NCI-H1105 treated with DMSO at 0.1 percent for 48 hours (cell line): Measurements from ENCODE around the gene KRT33A.

Experiments used
- DNase-seq: peaks from one replicate; lab custom pipeline; 2025; lab: John Stamatoyannopoulos, UW

Gene KRT33A

DNA sequence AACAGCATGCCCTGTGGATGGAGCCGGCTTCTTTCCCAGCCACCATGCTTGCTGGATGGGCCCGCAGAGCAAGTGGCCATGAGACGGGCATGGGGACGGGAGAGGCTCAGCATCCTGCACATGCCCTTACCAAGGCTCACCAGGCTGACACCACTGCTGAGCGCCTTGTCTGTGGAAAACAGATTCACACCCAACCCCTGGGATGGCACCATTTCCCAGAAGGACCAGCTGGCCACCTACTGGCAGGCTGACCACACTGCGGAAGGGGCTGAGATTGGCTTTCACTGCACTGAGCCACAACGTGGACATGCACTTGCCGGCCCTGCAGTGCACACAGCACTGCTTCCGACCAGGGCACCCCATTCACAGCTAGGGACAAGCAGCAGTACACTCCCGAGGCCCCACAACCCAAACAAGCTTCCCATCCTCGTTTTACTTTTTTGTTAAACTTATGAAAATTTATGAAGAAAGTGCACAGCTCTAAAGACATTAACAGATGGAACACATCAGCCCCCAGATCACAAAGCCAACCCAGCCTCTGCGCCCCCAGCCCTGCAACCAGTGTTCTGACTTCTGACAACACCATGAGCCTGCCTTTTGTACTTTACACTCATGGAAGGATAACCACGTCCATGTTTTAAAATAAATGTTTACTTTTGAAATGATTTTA lies 21.2 kb downstream of the KRT33A start:
- DNase-seq = peak; percentile 41

- DNase-seq = no peak
Observed at GRCh38 chr17:41328207-41328606, 22.4 kb downstream of the KRT33A start.

GRCh38 chr17:41327411-41328120 lies 23.1 kb downstream of the KRT33A start:
- DNase-seq = no peak

- DNase-seq = no peak
Observed at GRCh38 chr17:41326173-41327145, 24.2 kb downstream of the KRT33A start.

DNA sequence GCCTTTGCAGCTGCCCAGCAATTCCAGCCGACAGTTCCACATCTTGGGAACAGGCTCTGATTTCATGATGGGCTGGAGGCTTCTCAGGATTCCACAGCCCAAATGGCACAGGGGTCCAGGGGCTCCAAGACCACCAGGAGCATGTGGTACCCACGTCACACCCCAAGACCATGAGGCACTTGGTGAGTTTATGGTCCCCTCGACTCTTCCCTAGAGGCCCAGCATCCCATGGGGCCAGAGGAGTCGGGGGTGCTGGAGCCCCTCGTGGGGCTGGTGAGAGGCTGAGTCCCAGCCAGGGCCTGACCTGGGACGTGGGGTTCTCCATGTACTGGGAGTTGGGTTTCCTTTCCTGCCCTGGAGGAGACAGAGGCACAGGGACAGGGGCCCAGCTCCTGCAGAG lies 25.0 kb downstream of the KRT33A start:
- no peak for DNase-seq

DNA sequence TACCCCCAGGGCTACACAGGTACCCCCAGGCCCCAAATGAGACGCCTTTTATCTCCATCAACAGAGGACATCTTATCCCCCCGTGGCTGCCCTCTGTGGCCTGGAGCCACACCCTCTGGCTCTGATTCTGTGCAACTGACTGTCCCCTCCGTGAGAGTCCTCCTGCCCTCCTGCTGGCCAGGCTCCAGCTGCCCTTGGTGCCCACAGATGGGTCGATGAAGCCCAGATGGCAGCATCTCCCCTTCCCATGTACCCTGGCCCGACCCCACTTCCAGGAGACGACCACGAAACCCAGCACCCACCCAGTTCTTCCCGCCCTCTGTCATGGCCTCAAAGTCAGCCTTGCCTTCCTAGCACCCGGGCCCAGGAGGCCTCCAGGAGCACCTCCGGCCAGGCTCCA lies 25.5 kb downstream of the KRT33A start:
- DNase-seq = no peak

- DNase-seq = peak; percentile 13
Observed at GRCh38 chr17:41324180-41325075, 26.2 kb downstream of the KRT33A start.

GRCh38 chr17:41322903-41323895 lies 27.4 kb downstream of the KRT33A start:
- no peak for DNase-seq

DNA sequence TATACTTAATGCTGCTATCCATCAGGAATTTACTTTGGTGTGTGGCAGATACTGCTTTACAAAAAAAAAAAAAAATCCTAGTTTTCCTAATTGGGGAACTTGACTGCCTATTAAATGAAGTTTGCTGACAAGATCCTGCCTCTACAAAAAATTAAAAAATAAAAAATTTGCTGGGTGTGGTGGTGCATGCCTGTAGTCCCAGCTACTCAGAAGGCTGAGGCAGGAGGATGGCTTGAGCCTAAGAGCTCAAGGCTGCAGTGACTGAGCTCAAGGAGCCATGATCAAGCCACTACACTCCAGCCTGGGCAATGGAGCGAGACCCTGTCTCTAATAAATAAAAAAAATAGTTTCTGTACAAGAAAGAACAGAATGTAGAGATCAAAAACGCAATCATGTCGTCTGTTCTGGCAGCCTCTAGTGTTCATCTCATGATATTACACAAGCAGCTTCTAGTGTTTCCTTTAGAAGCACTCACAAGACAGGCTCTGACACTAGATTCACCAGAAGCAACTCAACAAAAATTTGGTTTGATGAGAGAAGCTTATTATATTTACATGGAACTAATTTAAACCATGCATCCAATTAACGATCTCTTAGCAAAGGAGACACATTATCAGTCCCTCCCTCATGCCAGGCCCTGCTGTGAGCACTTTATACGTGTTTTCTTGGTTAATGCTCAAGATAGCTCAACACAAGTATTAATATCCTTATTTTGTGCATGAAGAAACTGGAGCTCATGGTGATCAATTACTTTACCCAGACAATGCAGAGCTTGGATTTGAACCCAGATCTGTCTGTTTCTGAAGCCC lies 28.3 kb downstream of the KRT33A start:
- DNase-seq = peak; percentile 69

GRCh38 chr17:41318231-41318630 lies 32.4 kb downstream of the KRT33A start:
- no peak for DNase-seq

DNA sequence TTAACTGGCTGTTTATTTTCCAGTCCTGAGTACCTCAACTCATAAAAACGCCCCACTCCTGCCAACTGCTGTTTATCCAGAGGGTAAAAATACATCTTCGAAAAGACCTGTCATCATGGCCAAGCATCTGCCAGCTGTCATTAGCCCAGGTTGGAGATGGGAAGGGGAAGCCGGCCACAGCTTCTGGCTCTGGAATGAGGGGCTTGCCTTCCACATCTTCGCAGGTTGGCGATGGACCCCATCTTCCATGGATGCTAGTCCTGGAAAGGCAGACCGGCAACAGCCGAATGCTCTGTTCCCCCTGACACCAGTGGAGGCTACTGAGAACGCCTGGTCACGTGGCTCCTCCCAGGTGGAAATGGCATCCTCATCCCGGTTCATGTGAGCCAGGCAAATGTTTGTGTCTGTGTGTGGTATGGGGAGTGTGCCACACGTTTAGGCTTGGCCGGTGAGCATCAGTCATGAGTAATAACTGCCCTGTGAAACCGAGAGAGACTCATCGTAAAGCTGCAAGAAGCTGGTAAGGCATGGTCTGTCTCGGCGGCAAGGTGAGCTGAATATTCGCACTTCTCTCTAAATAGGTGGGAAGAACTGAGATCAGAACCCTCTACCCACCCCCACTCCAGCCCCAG lies 34.7 kb downstream of the KRT33A start:
- DNase-seq = peak; percentile 66

- no peak for DNase-seq
Observed at GRCh38 chr17:41315204-41315794, 35.3 kb downstream of the KRT33A start, which contains the start of gene KRTAP17-1. Gene KRTAP17-1, minus strand, starts transcription at chr17:41315710. Its CDS starts 60 bp downstream, at chr17:41315650.

DNA sequence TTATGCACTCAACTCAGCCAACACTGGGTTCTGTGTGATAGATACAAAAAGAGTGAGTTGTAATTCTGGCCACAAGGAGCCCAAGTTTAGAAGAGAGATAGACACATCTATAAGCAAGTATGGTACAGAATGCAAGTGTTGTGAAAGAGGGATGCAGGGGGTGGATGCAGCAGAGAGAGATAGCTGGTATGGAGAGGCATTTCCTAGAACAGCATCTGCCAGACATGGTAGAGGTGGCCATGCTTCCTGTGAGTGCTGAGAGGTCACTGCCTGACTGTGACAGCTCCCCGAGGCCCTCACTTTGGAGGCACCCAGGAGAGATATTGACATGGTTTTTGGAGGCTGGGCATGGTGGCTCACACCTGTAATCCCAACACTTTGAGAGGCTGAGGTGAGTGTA lies 39.5 kb downstream of the KRT33A start:
- no peak for DNase-seq

- DNase-seq = no peak
Observed at GRCh38 chr17:41308918-41309359, 41.7 kb downstream of the KRT33A start, which contains the start of gene KRTAP16-1. Gene KRTAP16-1, minus strand, starts transcription at chr17:41309309. Its CDS starts 56 bp downstream, at chr17:41309253.

DNA sequence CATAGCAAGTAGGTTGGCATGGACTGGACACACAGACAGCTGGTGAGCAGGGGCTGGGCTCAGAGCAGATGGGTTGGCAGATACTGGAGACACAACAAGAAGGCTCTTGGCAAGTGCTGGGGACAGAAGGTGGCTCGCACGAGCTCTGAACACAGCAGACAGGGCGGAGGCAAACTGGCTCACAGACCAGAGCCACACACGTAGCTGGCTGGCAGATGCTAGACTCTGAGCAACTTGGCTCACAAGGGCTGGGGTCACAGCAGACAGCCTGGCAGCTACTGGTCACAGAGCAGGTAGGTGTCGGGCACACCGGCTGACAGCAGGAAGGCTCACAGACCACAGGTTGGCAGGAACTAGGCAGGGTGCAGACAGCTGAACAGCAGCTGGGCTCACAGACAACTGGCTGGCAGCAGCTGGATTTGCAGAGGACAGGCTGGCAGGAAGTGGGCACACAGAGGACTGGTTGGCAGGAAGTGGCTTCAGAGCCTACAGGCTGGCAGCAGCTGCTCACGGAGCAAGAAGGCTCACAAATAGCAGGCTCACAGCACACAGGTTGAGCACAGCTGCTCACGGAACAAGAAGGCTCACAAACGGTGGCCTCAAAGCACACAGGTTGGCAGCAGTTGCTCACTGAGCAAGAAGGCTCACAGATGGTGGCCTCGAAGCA lies 42.2 kb downstream of the KRT33A start:
- DNase-seq = peak; percentile 28

GRCh38 chr17:41307647-41308046 lies 43.0 kb downstream of the KRT33A start:
- DNase-seq = no peak

- DNase-seq = no peak
Observed at GRCh38 chr17:41304091-41304490, 46.5 kb downstream of the KRT33A start.

- no peak for DNase-seq
Observed at GRCh38 chr17:41302981-41303380, 47.6 kb downstream of the KRT33A start.
